Trophoblast cell (in vitro differentiated cells and primary cell): ENCODE results near the gene SEMA3B.

Source experiments
- DNase-seq, 2 donors: peaks; one replicate each; pipeline ENCODE4 v3.0.0-alpha.2; 2016
- H2AFZ ChIP-seq: 2 replicates; pipeline ENCODE4 v1.6.1; 2013; ENCODE audit warnings: low read length, moderate library complexity, mild to moderate bottlenecking; ENCODE audit not compliant: insufficient read depth, poor library complexity
- H2AK5ac ChIP-seq: 2 replicates; pipeline ENCODE4 v1.6.1; 2013; ENCODE audit warnings: mild to moderate bottlenecking, low read length
- H2BK120ac ChIP-seq: 2 replicates; pipeline ENCODE4 v1.6.1; 2013; ENCODE audit warnings: low read length, mild to moderate bottlenecking, moderate library complexity; ENCODE audit not compliant: insufficient read depth, poor library complexity
- H2BK12ac ChIP-seq: 2 replicates; pipeline ENCODE4 v1.6.1; 2013; ENCODE audit warnings: mild to moderate bottlenecking, low read length, moderate library complexity
- H2BK5ac ChIP-seq: 2 replicates; pipeline ENCODE4 v1.6.1; 2013; ENCODE audit warnings: low read length, low read depth, moderate library complexity, mild to moderate bottlenecking; ENCODE audit not compliant: poor library complexity
- H3K14ac ChIP-seq: 2 replicates; pipeline ENCODE4 v1.6.1; 2013; ENCODE audit warnings: mild to moderate bottlenecking, low read length
- H3K18ac ChIP-seq: 2 replicates; pipeline ENCODE4 v1.6.1; 2013; ENCODE audit warnings: mild to moderate bottlenecking, low read length
- H3K23ac ChIP-seq: 2 replicates; pipeline ENCODE4 v1.6.1; 2013; ENCODE audit warnings: low read length
- H3K27ac ChIP-seq: 2 replicates; pipeline ENCODE4 v1.5.1; 2013; ENCODE audit warnings: low read depth, mild to moderate bottlenecking, inconsistent platforms, low read length, moderate library complexity
- H3K27me3 ChIP-seq: 2 replicates; pipeline ENCODE4 v1.6.1; 2013; ENCODE audit warnings: inconsistent platforms, mild to moderate bottlenecking, low read length, moderate library complexity; ENCODE audit not compliant: insufficient read depth
- H3K36me3 ChIP-seq, 2 experiments: 1 replicate in 1 of 2; 2 replicates in 1 of 2; pipeline ENCODE4 v1.6.1; 2013; ENCODE audit warnings: low read length in 2 of 2, mild to moderate bottlenecking in 2 of 2, moderate library complexity in 1 of 2; ENCODE audit not compliant: insufficient read depth in 2 of 2, control insufficient read depth in 1 of 2
- H3K4ac ChIP-seq: 2 replicates; pipeline ENCODE4 v1.6.1; 2013; ENCODE audit warnings: low read depth, mild to moderate bottlenecking, low read length, moderate library complexity
- H3K4me1 ChIP-seq, 2 experiments: 1 replicate in 1 of 2; 2 replicates in 1 of 2; pipeline ENCODE4 v1.6.1; 2013; ENCODE audit warnings: low read length in 2 of 2, mild to moderate bottlenecking in 2 of 2, moderate library complexity in 1 of 2; ENCODE audit not compliant: insufficient read depth in 2 of 2, control insufficient read depth in 1 of 2
- H3K4me2 ChIP-seq: 2 replicates; pipeline ENCODE4 v1.6.1; 2013; ENCODE audit warnings: inconsistent platforms, mild to moderate bottlenecking, low read length, moderate library complexity
- H3K4me3 ChIP-seq: 2 replicates; pipeline ENCODE4 v1.5.1; 2013; ENCODE audit warnings: mild to moderate bottlenecking, low read depth, low read length, inconsistent platforms
- H3K79me1 ChIP-seq: one replicate; pipeline ENCODE4 v1.6.1; 2013; ENCODE audit warnings: low read length
- H3K79me2 ChIP-seq: 2 replicates; pipeline ENCODE4 v1.6.1; 2013; ENCODE audit warnings: low read length, mild to moderate bottlenecking; ENCODE audit not compliant: control insufficient read depth, insufficient read depth, poor library complexity
- H3K9ac ChIP-seq: 2 replicates; pipeline ENCODE4 v1.6.1; 2013; ENCODE audit warnings: mild to moderate bottlenecking, low read length
- H3K9me3 ChIP-seq: 2 replicates; pipeline ENCODE4 v1.6.1; 2013; ENCODE audit warnings: low read depth, mild to moderate bottlenecking, control low read depth, inconsistent platforms, low read length; ENCODE audit not compliant: insufficient read depth
- H4K12ac ChIP-seq: 2 replicates; pipeline ENCODE4 v1.6.1; 2013; ENCODE audit warnings: low read depth, mild to moderate bottlenecking, low read length, moderate library complexity
- H4K8ac ChIP-seq: 2 replicates; pipeline ENCODE4 v1.6.1; 2013; ENCODE audit warnings: low read depth, mild to moderate bottlenecking, low read length, moderate library complexity
- H4K91ac ChIP-seq: one replicate; pipeline ENCODE4 v1.6.1; 2013; ENCODE audit warnings: low read depth, mild to moderate bottlenecking, low read length, moderate library complexity
- WGBS: extraction: QIAGEN DNeasy Blood & Tissue Kit; methylation state at CpG from one replicate; pipeline ENCODE4 v1.1.7; 2013; ENCODE audit warnings: missing lambda C conversion rate; ENCODE audit not compliant: insufficient read length, insufficient coverage; ENCODE audit errors: extremely low coverage; 5-methylcytosine and 5-hydroxymethylcytosine counted together

The SEMA3B gene

DNA sequence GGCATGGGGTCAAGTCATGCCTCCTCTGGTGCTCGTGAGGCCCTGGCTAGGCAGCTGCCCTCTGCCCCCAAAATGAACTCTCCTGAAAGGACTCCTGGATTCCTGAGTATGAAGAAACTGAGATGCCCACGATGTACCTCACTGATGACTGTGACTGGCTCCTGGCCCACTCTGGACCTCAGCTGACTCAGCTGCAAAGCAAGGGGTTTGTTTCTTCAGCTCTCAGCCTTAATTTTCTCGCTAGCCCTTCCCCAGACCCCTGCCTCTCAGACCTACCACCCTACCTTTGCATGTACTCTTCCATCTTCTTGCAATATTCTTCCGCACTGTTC, 38.2 kb upstream of the SEMA3B start:
- no CpG with 5 or more reads among the region's 4 CpGs for WGBS

DNA sequence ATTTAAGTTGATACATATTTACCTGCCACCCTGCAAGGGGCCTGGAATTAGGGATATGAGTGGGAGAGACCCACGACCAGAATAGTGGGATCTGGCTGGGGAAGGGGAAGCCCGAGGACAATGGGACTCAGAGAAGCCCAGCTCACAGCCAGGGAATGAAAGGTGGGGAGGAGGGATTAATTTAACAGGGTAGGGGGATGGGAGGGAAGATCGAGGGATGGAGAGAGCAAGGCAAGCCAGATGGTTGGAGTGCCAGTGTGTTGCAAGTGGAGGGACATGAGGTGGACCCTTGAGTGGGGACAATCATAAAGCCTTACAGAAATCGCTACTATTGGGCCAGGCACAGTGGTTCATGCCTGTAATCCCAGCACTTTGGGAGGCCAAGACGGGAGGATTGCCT, 37.4 kb upstream of the SEMA3B start:
- Histone ChIP-seq H3K27ac (no peak overlapping the region), H4K8ac (no peak overlapping the region), H3K79me1 (peaks cover 6% of the 10 kb centered on the region), H4K12ac (no peak overlapping the region), H2BK120ac (no peak overlapping the region), H3K9ac (no peak overlapping the region), H3K36me3 (no peaks in the 10 kb centered on the region), H3K79me2 (peaks cover 8% of the 10 kb centered on the region), H3K23ac (no peak overlapping the region), H3K9me3 (no peaks in the 10 kb centered on the region), H3K27me3 (no peaks in the 10 kb centered on the region), H3K14ac (no peak overlapping the region), H3K4me2 (no peak overlapping the region), H2BK5ac (no peak overlapping the region), H3K4me3 (no peak overlapping the region), H3K18ac (no peak overlapping the region), H2BK12ac (no peak overlapping the region), H4K91ac (no peak overlapping the region), H3K4ac (no peak overlapping the region), H2AFZ (no peak overlapping the region), H2AK5ac (no peak overlapping the region), H3K4me1 (peaks cover 13 to 17% of the 10 kb centered on the region in 2 experiments)
- DNase-seq: no peak
- no CpG with 5 or more reads among the region's 5 CpGs for WGBS

More for the DNA sequence above, 38.2 kb upstream of the SEMA3B start:
- Histone ChIP-seq H3K79me1 (peaks cover 4% of the 10 kb centered on the region), H3K4me3 (no peak overlapping the region), H3K9ac (no peak overlapping the region), H3K9me3 (no peaks in the 10 kb centered on the region), H2AK5ac (peak overlapping the region; percentile 46), H3K27ac (no peak overlapping the region), H3K27me3 (no peaks in the 10 kb centered on the region), H3K36me3 (no peaks in the 10 kb centered on the region), H3K4ac (no peak overlapping the region), H2BK5ac (no peak overlapping the region), H4K8ac (no peak overlapping the region), H3K4me1 (peaks cover 15 to 18% of the 10 kb centered on the region in 2 experiments), H3K23ac (no peak overlapping the region), H3K79me2 (peaks cover 2% of the 10 kb centered on the region), H3K14ac (no peak overlapping the region), H2BK120ac (no peak overlapping the region), H3K18ac (no peak overlapping the region), H4K91ac (peak overlapping the region; percentile 50), H2AFZ (no peak overlapping the region), H4K12ac (no peak overlapping the region), H2BK12ac (no peak overlapping the region), H3K4me2 (no peak overlapping the region)
- no peak for DNase-seq

DNA sequence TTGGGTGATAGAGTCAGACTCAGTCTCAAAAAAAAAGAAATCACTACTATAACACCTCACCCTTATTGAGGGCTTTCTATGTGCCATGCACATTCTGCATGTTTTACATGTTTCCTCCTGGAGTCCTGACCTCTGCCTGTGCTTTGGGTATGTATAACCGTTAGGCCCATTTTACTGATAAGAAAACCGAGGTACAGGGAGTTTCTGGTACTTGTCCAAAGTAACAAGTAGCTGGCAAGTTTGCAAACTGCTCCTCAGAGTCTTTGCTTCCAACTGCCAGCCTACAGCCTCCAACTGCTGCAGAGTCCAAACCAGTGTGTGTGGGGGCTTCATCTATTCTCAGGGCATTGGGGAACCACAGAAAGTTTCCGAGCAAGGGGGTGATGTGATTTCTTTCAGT, 36.6 kb upstream of the SEMA3B start:
- Histone ChIP-seq H3K9me3 (no peaks in the 10 kb centered on the region), H4K12ac (no peak overlapping the region), H3K27ac (no peak overlapping the region), H2BK5ac (no peak overlapping the region), H3K27me3 (no peaks in the 10 kb centered on the region), H3K9ac (no peak overlapping the region), H3K36me3 (no peaks in the 10 kb centered on the region), H3K23ac (no peak overlapping the region), H3K4me1 (peaks cover 13 to 20% of the 10 kb centered on the region in 2 experiments), H3K4me2 (no peak overlapping the region), H3K14ac (no peak overlapping the region), H2AK5ac (no peak overlapping the region), H2BK12ac (no peak overlapping the region), H4K8ac (no peak overlapping the region), H3K4me3 (no peak overlapping the region), H3K79me1 (peaks cover 7% of the 10 kb centered on the region), H3K18ac (no peak overlapping the region), H4K91ac (no peak overlapping the region), H3K4ac (no peak overlapping the region), H2AFZ (no peak overlapping the region), H2BK120ac (no peak overlapping the region), H3K79me2 (peaks cover 15% of the 10 kb centered on the region)
- DNase-seq: no peak
- WGBS: no CpG with 5 or more reads among the region's 3 CpGs

DNA sequence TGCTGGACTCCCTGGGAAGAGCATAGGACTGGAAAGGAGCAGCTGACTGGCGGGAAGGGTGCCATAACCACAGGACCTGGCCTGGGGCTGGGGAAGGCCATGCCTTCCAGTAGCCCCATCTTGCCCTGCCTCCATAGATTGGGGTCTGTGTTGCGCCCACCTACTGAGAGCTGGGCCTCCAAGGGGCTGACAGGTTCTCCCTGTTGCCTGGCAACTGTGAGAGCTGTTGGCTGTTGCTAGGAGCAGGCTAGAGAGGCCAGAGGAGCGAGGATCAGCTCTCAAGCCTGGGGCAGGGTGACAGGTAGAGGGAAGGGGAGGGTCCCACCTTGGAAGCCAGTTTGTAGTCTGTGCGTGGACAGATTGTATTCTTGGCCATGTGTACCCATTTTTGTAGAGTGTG, 35.8 kb upstream of the SEMA3B start:
- Histone ChIP-seq H3K14ac (no peak overlapping the region), H3K36me3 (peaks cover 0 to under 1% of the 10 kb centered on the region in 2 experiments), H3K27me3 (no peaks in the 10 kb centered on the region), H2AK5ac (no peak overlapping the region), H4K12ac (no peak overlapping the region), H3K4ac (no peak overlapping the region), H3K9me3 (no peaks in the 10 kb centered on the region), H4K8ac (no peak overlapping the region), H2BK5ac (no peak overlapping the region), H3K4me3 (no peak overlapping the region), H3K23ac (no peak overlapping the region), H3K4me2 (no peak overlapping the region), H3K9ac (no peak overlapping the region), H3K79me2 (peaks cover 17% of the 10 kb centered on the region), H3K4me1 (peaks cover 13 to 23% of the 10 kb centered on the region in 2 experiments), H2BK120ac (no peak overlapping the region), H3K18ac (no peak overlapping the region), H4K91ac (no peak overlapping the region), H2BK12ac (no peak overlapping the region), H2AFZ (no peak overlapping the region), H3K79me1 (peaks cover 8% of the 10 kb centered on the region), H3K27ac (no peak overlapping the region)
- no peak for DNase-seq
- no CpG with 5 or more reads among the region's 4 CpGs for WGBS
